K562 (cell line): Measurements from ENCODE around the gene YPEL1.

Experiments used
- CBX5 ChIP-seq: IDR thresholded peaks from 2 replicates; pipeline ENCODE4 v1.6.1; 2014; ENCODE audit warnings: low read depth, borderline replicate concordance
- NFE2L1 ChIP-seq: fragments of 450-650 bp; IDR thresholded peaks from 2 replicates; pipeline ENCODE4 v1.6.1; 2016; ENCODE audit warnings: missing genetic modification characterization, low read depth, mild to moderate bottlenecking, missing compliant biosample characterization, moderate library complexity, borderline replicate concordance
- SMARCE1 ChIP-seq: fragments of 450-650 bp; IDR thresholded peaks from 2 replicates; pipeline ENCODE4 v1.7.1; 2016; ENCODE audit warnings: mild to moderate bottlenecking
- ZBTB8A ChIP-seq: fragments of 450-650 bp; IDR thresholded peaks from 2 replicates; pipeline ENCODE4 v1.6.1; 2018; ENCODE audit warnings: mild to moderate bottlenecking, moderate library complexity; ENCODE audit not compliant: partially characterized antibody
- ZNF121 ChIP-seq: sonication (generic); formaldehyde crosslinking; conservative IDR thresholded peaks from 2 replicates; pipeline ENCODE4 v1.8.0; 2022; ENCODE audit warnings: missing genetic modification reagents
- ZNF644 ChIP-seq: fragments of 200-800 bp; sonication (Bioruptor generic); IDR thresholded peaks from 2 replicates; pipeline ENCODE4 v1.6.1; 2016; ENCODE audit warnings: low read depth, missing genetic modification characterization, missing compliant biosample characterization

DNA sequence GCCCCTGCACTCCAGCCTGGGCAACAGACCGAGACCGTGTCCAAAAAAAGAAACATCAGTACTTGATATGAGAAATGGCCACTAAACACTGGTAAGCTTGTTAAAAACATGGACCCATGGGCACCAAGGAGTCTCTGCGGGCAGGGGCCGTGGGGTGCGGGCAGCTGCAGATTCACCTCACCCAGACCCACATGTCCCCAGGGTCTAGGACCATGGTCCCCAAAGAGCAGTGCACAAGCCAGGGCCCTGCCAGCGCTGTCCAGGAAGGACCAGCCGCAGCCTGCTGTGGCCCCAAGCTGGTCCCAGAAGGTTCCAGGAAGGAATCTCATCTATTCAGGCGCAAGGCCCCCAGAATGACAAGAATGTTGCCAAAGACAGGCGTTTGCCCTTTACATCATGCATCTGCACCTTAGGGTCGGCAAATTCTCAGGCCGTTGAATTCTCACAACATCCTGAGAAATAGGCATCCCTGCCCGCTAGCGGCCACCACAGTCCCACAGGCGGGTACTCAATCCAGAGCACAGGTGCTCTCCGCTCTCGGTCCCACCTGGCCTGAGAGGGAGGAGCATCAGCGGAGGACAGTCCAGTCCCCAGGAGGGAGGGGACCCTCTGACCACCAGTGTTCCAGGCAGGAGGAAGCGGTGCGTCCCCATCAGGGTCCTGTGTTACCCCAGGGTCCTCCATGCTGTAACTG is 9.5 kb downstream of the YPEL1 start:
- no peak for TF ChIP-seq NFE2L1
- TF ChIP-seq CBX5, result no peak
- no peak for TF ChIP-seq ZNF644 (tag)
- TF ChIP-seq ZBTB8A, result no peak
- TF ChIP-seq ZNF121, result no peak
- no peak for TF ChIP-seq SMARCE1
